Kasumi-1 (cell line): ENCODE measurements around the gene INPP5A.

Experiments used
- DNase-seq, 2 experiments: peaks; one replicate each; lab custom pipeline; 2025; lab: John Stamatoyannopoulos, UW

Gene INPP5A

DNA sequence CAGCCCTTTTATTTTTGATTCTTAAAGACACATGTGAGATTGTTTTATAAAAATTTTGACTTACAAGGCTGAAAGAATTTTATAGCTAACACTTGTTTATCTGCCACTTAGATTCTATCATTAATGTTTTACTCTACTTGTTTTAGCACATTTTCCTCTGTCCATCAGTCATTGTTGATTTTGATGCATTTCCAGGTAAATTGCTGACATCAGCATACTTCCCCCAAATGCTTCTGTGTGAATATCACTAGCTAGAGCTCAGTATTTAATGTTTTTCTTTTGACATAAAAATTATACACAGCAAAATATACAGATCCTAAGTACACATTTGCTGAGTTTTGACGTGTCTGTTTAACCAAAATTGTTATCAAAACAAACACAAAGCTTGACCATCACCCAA lies 43.0 kb downstream of the INPP5A start:
- no peak for DNase-seq

DNA sequence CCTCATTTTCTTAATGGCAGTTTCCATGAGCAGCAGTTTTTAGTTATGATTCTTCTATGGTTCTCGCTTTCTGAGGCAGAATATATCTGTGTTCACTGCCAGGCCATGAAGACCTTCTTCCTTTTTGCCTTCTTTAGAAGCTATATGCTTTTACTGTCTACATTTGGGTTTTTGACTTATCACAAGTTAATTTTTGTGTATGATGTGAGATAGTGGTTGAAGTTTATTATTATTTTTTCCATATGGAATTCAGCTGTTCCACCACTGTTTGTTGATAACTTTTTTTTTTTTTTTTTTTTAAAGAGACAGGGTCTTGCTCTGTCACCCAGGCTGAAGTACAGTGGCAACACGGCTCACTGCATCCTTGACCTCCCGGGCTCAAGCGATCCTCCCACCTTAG lies 44.5 kb downstream of the INPP5A start:
- no peak for DNase-seq

DNA sequence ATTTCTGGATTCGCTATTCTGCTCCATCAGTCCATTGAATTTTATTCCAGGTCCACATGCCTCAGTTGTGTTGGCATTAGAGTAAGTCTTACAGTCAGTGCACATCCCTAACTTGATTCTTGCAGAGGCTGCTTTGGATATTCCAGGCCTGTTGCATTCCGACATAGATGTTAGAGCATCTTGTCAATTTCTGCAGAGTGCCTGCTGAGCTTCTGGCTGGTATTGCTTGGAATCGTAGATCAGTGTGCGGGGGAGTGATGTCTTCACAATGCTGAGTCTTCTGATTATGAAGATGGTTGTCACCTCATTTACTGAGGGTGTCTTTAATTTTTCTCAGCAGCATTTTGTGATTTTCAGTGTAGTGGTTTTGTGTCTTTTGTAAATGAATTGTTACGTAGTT lies 45.2 kb downstream of the INPP5A start:
- DNase-seq, result no peak

DNA sequence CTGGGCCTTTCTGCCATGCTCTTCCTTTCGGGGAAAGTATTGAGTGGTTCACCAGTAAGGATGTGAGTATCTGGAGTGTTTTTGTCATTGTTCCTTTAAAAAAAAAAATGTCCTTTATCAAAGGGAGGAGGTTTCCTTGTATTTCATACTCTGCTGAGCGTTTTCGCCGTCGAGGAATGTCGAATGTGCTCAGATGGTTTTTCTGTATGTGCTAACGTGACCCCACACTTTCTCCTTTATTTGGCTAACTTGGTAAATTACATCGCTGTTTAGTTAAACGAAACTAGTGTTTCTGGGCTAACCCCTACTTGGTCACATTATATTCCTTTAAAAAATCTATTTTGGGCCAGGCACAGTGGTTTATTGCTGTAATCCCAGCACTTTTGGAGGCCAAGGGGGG lies 45.9 kb downstream of the INPP5A start:
- no peak for DNase-seq

DNA sequence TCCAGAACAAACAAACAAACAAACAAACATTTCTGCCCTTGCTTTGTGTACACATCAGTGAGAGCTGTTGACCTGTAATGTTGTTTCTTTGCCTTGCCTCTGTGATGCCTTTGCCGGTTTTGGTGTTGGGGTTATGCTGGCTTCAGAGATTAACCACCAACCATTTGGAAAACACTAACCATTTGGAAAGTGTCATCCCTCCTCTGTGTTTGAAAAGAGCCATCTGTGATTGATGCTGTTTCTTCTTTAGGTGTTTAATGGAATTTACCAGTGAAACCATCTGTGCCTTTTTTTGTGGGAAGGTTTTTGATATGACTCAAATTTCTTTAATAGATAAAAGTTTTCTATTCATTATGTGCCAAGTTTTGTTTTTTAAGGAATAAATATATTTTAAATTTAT lies 46.5 kb downstream of the INPP5A start:
- no peak for DNase-seq

DNA sequence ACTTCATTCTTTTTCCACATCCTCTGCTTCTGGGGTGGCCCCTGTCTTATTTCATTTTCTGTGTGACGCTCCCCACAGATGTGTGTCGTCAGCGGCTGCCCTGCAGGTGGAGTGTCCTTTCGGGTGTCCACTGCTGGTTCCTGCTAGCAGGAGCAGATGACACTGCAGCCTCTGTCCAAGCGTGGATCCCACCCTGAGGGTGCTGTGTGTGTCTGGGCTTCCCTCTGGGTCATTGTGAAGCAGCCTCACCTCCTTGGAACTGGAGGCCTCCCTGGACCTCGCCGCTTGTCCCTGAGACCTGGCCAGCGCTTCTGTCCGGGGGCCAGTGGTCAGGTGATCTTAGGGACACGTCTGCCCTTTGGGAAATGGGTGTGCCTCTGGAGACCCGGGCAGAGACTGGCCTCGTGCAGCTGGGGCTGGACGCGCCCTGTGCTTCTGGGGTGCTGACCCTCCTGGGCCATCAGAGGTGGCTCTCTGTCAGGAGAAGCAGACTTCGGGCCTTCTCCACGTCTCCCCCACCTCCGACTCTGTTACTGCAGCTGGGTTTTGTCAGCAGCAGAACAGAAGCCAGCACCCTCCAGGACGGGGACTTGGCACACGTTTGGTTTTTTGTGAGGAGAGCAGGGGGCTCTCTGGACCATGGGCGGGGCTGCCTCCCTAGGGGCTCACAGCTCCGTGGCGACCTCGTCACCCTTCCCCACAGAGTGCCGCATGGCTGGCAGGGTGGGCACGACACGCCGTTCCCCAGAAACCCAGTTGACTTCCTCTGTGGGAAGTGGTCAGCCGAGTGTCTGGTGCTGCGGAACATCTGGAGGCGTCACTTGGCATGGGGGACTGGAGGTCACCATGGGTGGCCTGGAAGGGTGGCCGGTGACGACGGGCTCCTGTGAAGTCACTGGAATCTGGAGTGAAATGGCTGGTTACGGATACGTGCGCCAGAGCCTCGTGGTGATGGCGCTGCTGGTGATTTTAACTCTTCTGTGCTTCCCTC lies 48.4 kb downstream of the INPP5A start:
- no peak for DNase-seq

GRCh38 chr10:132586739-132587138 lies 49.2 kb downstream of the INPP5A start:
- DNase-seq, result no peak

- DNase-seq, result no peak
Measured at GRCh38 chr10:132587175-132587574, 49.6 kb downstream of the INPP5A start.

DNA sequence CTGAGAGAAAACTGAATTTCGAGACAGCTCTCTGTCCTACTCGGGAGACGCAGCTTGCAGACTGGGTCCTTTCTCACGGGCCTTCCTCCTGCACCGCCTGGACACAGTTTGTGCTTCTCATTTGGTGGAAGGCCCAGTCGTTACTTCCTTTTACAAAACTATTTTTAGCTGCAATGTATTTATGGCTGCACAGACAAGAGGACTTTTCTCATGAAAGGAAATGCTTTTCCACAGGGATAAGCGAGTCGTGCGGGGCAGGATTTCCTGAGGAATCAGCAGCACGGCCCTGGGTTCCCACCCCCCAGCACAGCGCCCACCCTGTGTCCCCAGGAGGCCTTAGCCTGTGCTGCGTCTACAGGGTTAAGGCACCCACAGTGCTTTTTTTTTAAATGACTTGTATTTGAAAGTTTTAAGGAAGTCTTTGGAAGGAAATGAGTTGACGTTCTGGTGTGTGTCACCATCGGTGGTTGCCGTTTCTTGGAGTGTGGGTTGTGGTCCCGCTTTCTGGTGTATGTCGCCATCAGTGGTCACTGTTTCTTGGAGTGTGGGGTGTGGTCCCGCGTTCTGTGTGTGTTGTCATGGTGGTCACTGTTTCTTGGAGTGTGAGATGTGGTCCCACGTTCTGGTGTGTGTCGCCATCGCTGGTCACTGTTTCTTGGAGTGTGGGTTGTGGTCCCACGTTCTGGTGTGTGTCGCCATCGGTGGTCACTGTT lies 50.9 kb downstream of the INPP5A start:
- peak; percentile 93 to 94 for DNase-seq

DNA sequence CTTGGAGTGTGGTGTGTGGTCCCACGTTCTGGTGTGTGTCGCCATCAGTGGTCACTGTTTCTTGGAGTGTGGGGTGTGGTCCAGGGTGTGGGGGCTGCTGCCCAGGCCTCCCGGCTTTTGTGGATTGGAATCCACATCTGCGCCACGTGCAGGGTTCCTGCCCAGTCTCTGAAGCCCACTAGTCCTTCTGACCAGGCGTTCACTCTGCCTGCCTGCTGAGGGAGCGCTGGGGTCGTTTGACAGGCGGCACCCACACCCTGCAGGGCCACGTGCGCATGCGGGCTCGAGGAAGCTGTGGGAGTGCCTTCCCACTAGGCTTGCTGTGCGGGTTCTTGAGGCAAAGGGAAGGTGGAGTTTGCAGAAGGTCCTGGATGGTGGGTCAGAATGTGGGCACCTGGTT lies 51.4 kb downstream of the INPP5A start:
- no peak for DNase-seq

DNA sequence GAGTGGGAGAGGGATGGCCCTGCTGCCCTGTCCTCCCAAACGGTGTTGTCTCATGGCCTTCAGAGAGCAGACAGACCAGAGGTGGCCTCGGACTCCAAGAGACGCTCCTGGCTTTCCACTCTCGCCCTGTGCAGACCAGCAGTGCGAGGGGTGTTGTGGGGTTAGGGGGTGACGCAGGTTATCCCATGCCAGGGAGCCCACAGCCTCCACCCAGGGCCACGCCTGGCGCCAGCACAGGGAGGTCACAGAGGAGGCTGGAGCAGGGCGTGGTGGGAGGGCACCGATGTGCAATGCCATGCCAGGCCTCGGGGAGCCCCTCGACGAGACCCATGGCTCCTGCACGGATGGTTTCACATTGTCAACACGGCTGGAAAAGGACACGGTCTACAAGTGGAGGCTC lies 52.1 kb downstream of the INPP5A start:
- no peak for DNase-seq

GRCh38 chr10:132590094-132590751 lies 52.6 kb downstream of the INPP5A start:
- DNase-seq, result no peak

DNA sequence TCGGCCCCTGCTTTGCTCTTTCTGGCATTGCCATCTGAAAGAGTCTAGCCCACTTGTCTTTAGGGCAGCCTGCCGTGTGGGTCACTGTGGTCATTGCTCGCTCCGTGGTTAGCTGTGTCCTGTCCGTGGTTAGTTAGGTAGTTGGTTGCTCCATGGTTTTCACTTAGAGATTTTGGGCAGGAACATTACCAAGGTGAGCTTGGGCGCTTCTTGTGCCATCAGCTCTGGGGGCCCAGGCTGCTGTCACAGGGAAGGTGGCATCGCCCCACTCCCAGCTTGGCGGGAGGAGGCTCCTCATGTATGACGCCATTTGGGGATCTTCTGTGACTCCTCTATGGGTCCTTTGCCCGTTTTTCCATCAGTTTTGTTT lies 53.1 kb downstream of the INPP5A start:
- DNase-seq, result no peak

- DNase-seq, result no peak
Measured at GRCh38 chr10:132591166-132591971, 53.8 kb downstream of the INPP5A start.

GRCh38 chr10:132592790-132593383 lies 55.3 kb downstream of the INPP5A start:
- DNase-seq, result no peak

DNA sequence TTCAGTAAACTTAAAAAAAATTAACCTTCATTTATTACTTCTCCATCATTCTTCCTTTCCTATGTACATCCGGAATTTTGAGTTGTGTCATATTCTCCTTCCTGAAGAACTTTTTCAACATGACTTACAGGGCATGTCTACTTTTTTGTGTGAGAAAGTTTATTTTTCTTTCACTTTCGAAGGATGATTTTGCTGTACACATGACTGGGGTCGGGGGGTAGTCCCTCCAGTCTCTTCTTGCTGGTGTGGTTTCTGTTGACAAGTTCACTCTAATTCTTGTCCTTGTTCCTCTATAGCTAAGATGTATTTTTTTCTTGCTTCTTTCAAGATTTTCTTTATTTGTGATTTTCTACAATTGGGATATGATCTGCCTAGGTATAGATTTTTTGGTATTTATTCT lies 55.8 kb downstream of the INPP5A start:
- DNase-seq, result no peak

DNA sequence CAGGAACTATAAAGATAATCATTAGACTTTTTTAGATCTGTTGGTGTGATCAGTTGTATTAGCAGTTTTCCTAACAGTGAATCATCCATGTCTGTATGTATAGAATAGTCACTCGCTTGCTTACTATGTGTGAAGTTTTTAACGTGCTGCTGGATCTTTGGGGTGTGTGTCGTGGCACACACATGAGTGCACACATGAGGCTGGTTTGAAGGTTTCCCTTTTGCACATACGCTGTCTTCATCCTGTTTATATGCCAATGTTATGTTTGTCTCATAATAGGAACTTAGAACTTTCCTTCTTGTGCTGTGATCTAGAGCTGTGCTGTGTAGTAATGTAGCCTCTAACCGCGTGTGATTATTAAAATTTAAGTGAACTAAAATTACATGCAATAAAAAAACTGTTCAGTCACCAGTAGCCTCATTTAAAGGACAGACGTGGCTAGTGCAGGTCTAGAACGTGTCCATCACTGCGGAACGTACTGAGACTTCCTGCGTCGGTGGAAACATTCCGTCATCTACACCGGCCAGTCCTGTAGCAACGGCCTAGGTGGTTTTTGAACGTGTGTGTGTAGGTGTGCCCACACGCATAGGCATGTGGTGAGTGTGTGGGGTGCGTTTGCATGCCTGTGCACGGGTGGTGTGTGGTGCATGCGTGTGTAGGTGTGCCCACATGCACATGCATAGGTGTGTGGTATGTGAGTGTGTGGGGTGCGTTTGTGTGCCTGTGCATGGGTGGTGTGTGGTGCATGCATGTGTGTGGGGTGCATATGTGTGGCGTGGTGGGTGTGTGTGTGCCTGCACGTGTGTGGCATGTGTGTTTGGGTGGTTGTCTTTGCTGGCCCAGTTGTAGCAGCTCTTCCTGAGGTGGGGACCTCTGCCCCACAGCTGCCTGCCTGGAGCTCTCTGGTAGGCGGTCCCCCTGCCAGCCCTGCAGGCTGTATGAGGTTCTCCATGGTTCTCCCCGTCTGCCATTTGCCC lies 56.6 kb downstream of the INPP5A start:
- DNase-seq, result no peak

DNA sequence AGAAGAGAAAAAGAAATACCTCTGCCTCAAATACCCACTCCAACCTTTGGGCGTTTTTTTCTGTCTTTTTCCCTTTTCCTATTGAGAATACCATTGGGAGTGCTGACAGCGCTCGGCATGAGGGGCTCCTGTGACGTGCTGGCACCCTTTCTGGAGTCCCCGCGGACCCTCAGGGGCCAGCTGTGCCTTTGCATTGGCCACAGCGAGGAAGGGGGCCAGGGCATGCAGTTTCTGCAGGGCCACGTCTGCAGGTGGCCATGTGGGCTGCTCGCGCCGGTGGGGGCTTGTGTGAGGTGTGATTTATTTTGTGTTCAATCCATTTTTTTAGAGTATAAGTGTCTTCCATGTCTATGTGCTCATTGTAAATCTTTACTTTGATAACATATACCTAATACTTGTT lies 57.4 kb downstream of the INPP5A start:
- DNase-seq, result no peak

DNA sequence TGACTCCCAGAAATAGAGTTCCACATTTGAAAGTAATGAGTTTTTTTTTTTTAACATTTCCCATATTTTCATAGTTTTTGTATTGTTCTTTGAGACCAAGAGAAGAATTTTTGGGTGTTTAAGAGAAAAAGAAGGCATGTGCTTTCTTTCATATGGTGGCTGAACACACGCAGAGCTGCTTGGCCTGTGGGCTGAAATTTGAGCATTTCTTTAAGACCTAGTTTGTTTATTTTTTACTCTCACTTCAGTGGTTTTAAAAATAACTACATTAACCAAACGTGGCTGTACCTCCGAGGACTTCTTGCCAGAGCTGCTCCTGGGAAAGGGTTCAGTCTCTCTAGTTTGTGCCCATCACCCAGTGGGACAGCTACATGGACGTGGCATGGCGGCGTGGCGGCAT lies 58.3 kb downstream of the INPP5A start:
- DNase-seq, result no peak

GRCh38 chr10:132596742-132597279 lies 59.2 kb downstream of the INPP5A start:
- no peak for DNase-seq
